PFSK-1 (cell line): ENCODE measurements around the gene AK2.

Source experiments
- FOXP2 ChIP-seq: optimal IDR thresholded peaks from 2 replicates; pipeline ENCODE3; 2011; ENCODE audit warnings: borderline replicate concordance, control low read depth, inconsistent platforms; ENCODE audit not compliant: insufficient read depth; ENCODE audit errors: extremely low read length, extremely low read depth
- POLR2AphosphoS5 ChIP-seq: IDR thresholded peaks from 2 replicates; pipeline ENCODE4 v1.6.1; 2012; ENCODE audit warnings: low read depth, mild to moderate bottlenecking, control low read depth, low read length, moderate library complexity
- REST ChIP-seq, 2 experiments: IDR thresholded peaks; 2 replicates each; pipeline versions ENCODE4 v1.6.1 to v1.8.0; 2011 to 2012; ENCODE audit warnings: low read depth in 2 of 2, low read length in 2 of 2, control low read depth in 1 of 2, inconsistent platforms in 1 of 2, mild to moderate bottlenecking in 1 of 2, moderate library complexity in 1 of 2; ENCODE audit not compliant: insufficient read depth in 1 of 2
- SIN3A ChIP-seq: IDR thresholded peaks from 2 replicates; pipeline ENCODE4 v1.6.1; 2012; ENCODE audit warnings: mild to moderate bottlenecking, low read length, moderate library complexity, borderline replicate concordance; ENCODE audit not compliant: insufficient read depth
- TAF1 ChIP-seq: IDR thresholded peaks from 2 replicates; pipeline ENCODE4 v1.6.1; 2012; ENCODE audit warnings: low read length, control low read depth, borderline replicate concordance; ENCODE audit not compliant: insufficient read depth

AK2 gene

GRCh38 chr1:33009561-33009960 lies 27.1 kb downstream of the AK2 start:
- TF ChIP-seq SIN3A = no peak
- TF ChIP-seq TAF1 = no peak

DNA sequence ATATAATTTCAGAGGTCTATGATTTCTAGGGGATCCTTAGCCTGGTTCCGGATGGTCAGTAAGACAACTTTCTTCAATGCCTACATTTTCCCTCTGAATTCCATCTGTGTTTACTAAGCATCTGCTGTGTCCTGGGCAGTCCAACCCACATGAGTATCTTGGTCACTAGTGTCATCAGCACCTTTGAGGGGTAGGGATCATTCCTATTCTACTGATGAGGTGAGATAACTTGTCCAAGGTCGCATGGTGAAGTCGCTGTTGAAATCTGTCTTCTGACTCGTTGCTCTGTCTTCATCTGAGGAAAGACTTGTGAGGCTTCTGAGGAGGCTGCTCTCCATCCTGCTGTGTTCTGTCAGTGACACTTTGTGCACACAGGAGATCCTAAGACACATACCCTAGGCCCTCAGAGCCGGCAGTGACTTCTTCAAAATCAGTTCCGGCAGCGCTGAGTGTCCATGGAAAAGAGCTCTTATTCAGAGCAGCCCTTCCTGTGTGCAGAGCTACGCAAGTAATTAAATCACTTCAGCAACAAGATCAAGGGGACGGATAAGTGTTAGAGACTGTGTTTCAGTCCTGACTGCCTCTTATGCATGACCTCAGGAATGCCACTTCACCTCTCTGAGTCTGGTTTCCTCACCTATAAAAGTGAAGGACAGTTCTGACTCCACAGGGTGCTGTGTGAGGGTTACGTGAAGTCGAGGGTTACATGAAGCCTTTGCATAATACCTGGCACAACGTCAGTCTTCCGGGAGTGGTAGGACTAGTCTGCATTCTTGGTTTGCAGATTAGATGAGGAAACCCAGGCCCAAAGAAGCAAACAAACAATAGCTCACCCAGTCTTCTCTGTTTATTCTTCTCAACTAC lies 28.4 kb downstream of the AK2 start:
- TF ChIP-seq POLR2AphosphoS5 (no peak; the same call in 1 of the 2 replicates), FOXP2 (no peak), REST (IDR thresholded peaks at IDR 0.05; ENCODE audit: insufficient read depth in 1 of 2, low read depth in 2 of 2, low read length in 2 of 2) (no peak), TAF1 (no peak), SIN3A (no peak)

DNA sequence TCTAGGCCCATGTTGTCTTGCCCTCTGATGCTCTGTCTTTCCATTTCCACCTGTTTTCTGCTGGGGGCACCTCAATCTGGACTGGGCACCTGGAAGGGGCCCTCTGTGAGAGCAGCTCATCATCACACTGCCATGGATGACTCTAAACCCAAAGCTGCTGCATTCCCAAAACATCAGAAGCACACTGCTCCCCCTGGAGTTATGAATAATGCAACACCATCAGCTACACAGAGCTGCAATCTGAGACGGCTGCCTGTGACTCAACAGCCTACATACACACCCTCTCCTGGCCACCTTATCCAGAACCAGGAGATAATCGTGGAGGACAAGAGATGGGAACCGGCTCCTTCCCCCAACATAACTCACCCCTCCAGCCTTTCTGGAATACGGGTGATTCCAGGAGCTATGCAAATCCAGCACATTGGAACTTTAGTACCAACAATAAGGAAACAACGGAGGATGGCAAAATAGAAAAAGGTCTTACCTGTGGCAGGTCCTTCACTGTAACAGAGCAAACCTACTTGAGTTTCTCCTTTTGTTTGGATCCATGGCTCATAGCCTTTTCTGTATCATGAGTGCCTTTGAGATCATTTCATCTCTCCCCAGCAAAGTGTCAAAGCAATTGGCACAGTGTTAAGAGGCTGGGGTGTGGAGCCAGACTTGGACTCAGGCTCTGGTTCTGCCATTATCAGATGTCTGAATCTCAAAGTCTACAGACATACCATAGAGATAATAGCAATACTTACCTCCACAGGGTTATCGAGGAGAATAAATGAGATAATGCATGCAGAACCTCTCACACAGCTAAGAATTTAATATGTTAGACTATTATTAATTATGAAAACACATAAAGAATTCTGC lies 29.3 kb downstream of the AK2 start:
- TF ChIP-seq TAF1 (no peak), REST (IDR thresholded peaks at IDR 0.05; ENCODE audit: insufficient read depth in 1 of 2, low read depth in 2 of 2, low read length in 2 of 2) (0 out of 4 replicates have a peak, but pooled peaks of 1 of the 2 experiments have one; percentile 30)

DNA sequence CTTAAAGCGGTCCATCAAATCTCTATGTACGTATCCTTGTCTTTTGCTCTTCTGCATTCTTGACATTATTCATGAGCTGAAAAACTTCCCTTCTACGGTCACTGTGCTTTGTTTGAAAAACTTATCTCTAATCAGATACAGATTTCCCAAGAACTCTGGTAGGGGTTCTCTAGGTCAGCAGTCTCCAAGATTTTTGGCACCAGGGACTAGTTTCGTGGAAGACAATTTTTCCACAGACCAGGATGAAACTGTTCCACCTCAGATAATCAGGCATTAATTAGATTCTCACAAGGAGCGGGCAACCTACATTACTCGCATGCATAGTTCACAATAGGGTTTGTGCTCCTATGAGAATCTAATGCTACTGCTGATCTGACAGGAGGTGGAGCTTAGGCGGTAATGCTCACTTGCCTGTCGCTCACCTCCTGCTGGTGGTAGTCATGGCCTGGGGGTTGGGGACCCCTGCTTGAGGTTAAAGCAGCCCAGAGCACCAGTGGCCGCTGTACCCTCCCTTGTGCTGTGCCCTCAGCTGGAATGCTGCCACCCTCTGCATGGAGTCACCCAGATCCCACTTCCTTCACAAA lies 30.8 kb downstream of the AK2 start:
- TF ChIP-seq SIN3A (no peak), POLR2AphosphoS5 (no peak), REST (IDR thresholded peaks at IDR 0.05; ENCODE audit: insufficient read depth in 1 of 2, low read depth in 2 of 2, low read length in 2 of 2) (no peak), FOXP2 (no peak), TAF1 (no peak)

- TF ChIP-seq POLR2AphosphoS5 (0 out of 2 replicates have a peak, but pooled peaks have one; percentile 11), REST (IDR thresholded peaks at IDR 0.05; ENCODE audit: insufficient read depth in 1 of 2, low read depth in 2 of 2, low read length in 2 of 2) (no peak), FOXP2 (no peak), SIN3A (no peak), TAF1 (no peak)
These were observed 31.4 kb downstream of the AK2 start for GRCh38 chr1:33005117-33005837.
